ENCODE data around the gene HHIPL1. TPM values are rescaled to one million over a fixed set of nuclear protein-coding genes. Genes with fewer than 3 reads are reported as not detected.
"Not testable (repeated sequence)": the region's sequence is repeated elsewhere in the genome, so short reads cannot be mapped to it uniquely, and the experiment has no call there.

The HHIPL1 gene
- polyA plus RNA-seq, 6 donors from 2014 or later, result 0.13 TPM; not detected in 5

DNA sequence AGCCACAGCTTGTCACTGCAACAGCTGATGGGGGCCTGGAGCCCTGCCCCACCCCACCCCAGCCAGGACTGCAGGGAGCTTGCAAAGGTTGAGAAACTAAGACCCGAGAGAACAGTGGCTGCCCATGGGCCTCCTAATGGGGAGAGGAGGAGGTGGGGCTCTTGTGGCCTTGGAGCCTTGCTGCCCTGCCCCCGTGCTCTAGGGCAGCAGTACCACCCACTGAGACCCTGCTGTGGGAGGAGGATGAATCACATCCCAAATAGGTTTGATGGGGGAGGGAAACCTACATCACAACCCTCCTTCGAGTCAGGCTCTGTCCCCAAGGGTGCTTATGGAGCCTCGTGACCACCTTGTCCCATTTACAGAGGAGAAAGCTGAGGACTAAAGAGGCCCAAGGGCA lies 15.9 kb downstream of the HHIPL1 start:
- H3K36me3 Mint-ChIP-seq, result no peaks in the 10 kb centered on the region
- H3K9me3 Mint-ChIP-seq, result peaks cover 0 to 3% (median 0%) of the 10 kb centered on the region in 7 donors
- ATAC-seq (ENCODE audit: low read depth in 2 of 2) (no peak), DNase-seq (no peak)
- no peak overlapping the region for H3K4me3 Mint-ChIP-seq
- peaks cover 0 to 20% (median 4%) of the 10 kb centered on the region in 3 donors for H3K4me1 Mint-ChIP-seq
- peaks cover 37 to 63% (median 62%) of the 10 kb centered on the region in 3 donors for H3K27me3 Mint-ChIP-seq
- peak overlapping the region in 1 of 6 donors; percentile 28 for H3K27ac Mint-ChIP-seq

DNA sequence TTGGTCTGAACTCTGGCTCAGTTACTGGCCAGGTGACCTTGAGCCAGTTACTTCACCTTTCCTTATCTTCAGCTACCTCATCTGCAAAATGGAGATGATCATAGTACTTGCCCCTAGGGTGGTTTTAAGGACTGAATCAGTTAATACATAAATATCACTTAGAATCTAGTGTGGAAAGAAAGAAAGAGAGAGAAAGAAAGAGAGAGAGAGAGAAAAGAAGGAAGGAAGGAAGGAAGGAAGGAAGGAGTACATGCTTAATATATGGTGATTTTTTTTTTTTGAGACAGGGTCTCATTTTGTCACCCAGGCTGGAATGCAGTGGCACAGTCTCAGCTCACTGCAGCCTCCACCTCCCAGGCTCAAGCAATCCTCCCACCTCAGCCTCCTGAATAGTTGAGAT lies 16.3 kb downstream of the HHIPL1 start:
- Mint-ChIP-seq H3K27me3 (peaks cover 33 to 58% (median 58%) of the 10 kb centered on the region in 3 donors), H3K4me3 (peak overlapping the region in 1 of 8 donors; percentile 67), H3K4me1 (peaks cover 0 to 21% (median 4%) of the 10 kb centered on the region in 3 donors)
- not testable (repeated sequence) for H3K9me3 Mint-ChIP-seq; H3K36me3 Mint-ChIP-seq; H3K27ac Mint-ChIP-seq; ATAC-seq (ENCODE audit: low read depth in 2 of 2); DNase-seq

DNA sequence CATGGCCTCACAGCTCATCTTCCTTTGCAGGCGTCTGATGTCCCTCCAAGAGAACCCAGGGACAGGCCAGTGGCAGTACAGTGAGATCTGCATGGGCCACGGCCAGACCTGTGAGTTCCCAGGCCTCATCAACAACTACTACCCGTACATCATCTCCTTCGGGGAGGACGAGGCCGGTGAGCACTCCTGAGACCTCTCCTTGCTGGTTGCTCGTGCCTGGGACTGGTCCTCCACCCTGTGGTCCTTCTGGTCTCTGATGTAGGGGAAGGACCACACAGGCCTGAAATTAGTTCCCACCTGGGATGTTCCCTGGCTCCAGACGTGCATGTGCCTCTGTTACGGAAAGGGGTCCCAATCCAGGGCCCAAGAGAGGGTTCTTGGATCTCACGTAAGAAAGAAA lies 17.9 kb downstream of the HHIPL1 start:
- peaks cover 0 to 21% (median 8%) of the 10 kb centered on the region in 3 donors for H3K4me1 Mint-ChIP-seq
- no peak for DNase-seq
- H3K9me3 Mint-ChIP-seq, result peaks cover 0 to 3% (median 0%) of the 10 kb centered on the region in 7 donors
- no peaks in the 10 kb centered on the region for H3K36me3 Mint-ChIP-seq
- H3K27ac Mint-ChIP-seq, result peak overlapping the region in 1 of 6 donors; percentile 14
- no peak for ATAC-seq (ENCODE audit: low read depth in 2 of 2)
- peaks cover 26 to 54% (median 52%) of the 10 kb centered on the region in 3 donors for H3K27me3 Mint-ChIP-seq
- no peak overlapping the region for H3K4me3 Mint-ChIP-seq

DNA sequence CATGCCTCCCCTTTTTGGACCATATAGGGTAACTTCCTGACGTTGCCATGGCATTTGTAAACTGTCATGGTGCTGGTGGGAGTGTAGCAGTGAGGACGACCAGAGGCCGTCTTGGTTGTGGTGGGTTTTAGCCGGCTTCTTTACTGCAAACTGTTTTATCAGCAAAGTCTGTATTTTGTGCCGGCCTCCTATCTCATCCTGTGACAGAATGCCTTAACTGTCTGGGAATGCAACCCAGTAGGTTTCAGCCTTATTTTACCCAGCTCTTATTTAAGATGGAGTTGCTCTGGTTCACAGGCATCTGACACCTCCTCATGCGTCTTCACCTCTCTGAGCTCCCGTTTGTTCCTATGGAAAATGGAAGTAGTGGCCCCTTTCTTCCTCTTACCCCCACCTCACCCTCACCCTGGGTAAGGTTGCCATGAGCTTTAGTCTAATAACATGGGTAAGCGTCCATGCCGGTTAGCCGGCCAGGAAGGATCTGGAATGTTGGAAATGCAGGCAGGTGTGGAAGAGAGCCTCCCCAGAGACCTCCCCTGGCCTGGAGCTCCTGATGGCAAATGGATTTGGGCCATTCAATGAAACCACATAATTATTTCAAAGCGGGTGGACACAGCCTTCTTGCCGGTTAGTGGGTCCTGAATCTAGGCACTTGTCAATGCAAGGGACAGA lies 18.6 kb downstream of the HHIPL1 start:
- DNase-seq (no peak), ATAC-seq (ENCODE audit: low read depth in 2 of 2) (no peak)
- Mint-ChIP-seq H3K27me3 (peaks cover 19 to 50% (median 48%) of the 10 kb centered on the region in 3 donors), H3K4me3 (peak overlapping the region in 1 of 8 donors; percentile 9), H3K9me3 (peaks cover 0 to 3% (median 0%) of the 10 kb centered on the region in 7 donors), H3K4me1 (peaks cover 0 to 21% (median 8%) of the 10 kb centered on the region in 3 donors), H3K27ac (no peak overlapping the region), H3K36me3 (no peaks in the 10 kb centered on the region)

GRCh38 chr14:99664058-99664936 lies 19.4 kb downstream of the HHIPL1 start:
- no peak for DNase-seq
- Mint-ChIP-seq H3K27me3 (peaks cover 16 to 53% (median 50%) of the 10 kb centered on the region in 3 donors), H3K27ac (no peak overlapping the region), H3K9me3 (peaks cover 0 to 4% (median 0%) of the 10 kb centered on the region in 7 donors), H3K4me3 (no peak overlapping the region), H3K36me3 (no peaks in the 10 kb centered on the region), H3K4me1 (peaks cover 0 to 16% (median 8%) of the 10 kb centered on the region in 3 donors)
- ATAC-seq (ENCODE audit: low read depth in 2 of 2), result no peak

- DNase-seq (no peak), ATAC-seq (ENCODE audit: low read depth in 2 of 2) (no peak)
- H3K27me3 Mint-ChIP-seq, result peaks cover 16 to 52% (median 49%) of the 10 kb centered on the region in 3 donors
- H3K4me3 Mint-ChIP-seq, result no peak overlapping the region
- peaks cover 0 to 16% (median 8%) of the 10 kb centered on the region in 3 donors for H3K4me1 Mint-ChIP-seq
- H3K27ac Mint-ChIP-seq, result peak overlapping the region in 1 of 6 donors; percentile 47
- no peaks in the 10 kb centered on the region for H3K36me3 Mint-ChIP-seq
- H3K9me3 Mint-ChIP-seq, result peaks cover 0 to 4% (median 0%) of the 10 kb centered on the region in 7 donors
Measured at GRCh38 chr14:99664937-99665273, 20.0 kb downstream of the HHIPL1 start.

DNA sequence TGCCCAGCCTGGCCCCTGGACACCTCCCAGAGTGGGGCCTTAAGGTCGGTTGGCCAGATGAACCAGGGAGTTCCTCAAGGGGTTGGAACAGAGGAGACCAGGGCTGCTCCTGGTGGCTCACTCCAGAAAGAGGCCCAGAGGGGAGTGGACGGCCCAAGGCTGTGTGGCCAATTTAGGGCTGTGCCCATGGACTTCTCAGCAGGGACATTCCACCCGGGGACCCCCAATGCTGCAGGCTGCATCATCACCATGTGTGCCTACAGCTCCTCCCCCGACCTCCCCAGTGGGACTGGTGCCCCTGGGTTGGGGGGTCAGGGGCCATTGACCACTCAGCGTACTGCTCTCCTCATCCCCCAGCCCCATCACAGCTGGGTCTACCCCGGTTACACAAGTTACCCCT lies 21.6 kb downstream of the HHIPL1 start:
- peaks cover 18 to 51% (median 49%) of the 10 kb centered on the region in 3 donors for H3K27me3 Mint-ChIP-seq
- no peak for DNase-seq
- no peak for ATAC-seq (ENCODE audit: low read depth in 2 of 2)
- H3K4me3 Mint-ChIP-seq, result no peak overlapping the region
- H3K9me3 Mint-ChIP-seq, result peaks cover 0 to 4% (median 0%) of the 10 kb centered on the region in 7 donors
- no peak overlapping the region for H3K27ac Mint-ChIP-seq
- no peaks in the 10 kb centered on the region for H3K36me3 Mint-ChIP-seq
- H3K4me1 Mint-ChIP-seq, result peaks cover 0 to 16% (median 8%) of the 10 kb centered on the region in 3 donors

- Mint-ChIP-seq H3K27ac (peak overlapping the region in 1 of 6 donors; percentile 12), H3K9me3 (peaks cover 0 to 4% (median 0%) of the 10 kb centered on the region in 7 donors), H3K27me3 (peaks cover 18 to 54% (median 50%) of the 10 kb centered on the region in 3 donors), H3K4me3 (no peak overlapping the region), H3K36me3 (no peaks in the 10 kb centered on the region), H3K4me1 (peaks cover 0 to 16% (median 8%) of the 10 kb centered on the region in 3 donors)
- ATAC-seq (ENCODE audit: low read depth in 2 of 2) (no peak), DNase-seq (no peak)
Measured at GRCh38 chr14:99667045-99667444, 22.1 kb downstream of the HHIPL1 start.

GRCh38 chr14:99667821-99668220 lies 22.9 kb downstream of the HHIPL1 start:
- Mint-ChIP-seq H3K4me3 (no peak overlapping the region), H3K27me3 (peaks cover 24 to 51% (median 50%) of the 10 kb centered on the region in 3 donors), H3K27ac (no peak overlapping the region), H3K36me3 (no peaks in the 10 kb centered on the region), H3K9me3 (peaks cover 0 to 4% (median 0%) of the 10 kb centered on the region in 7 donors), H3K4me1 (peaks cover 6 to 16% (median 12%) of the 10 kb centered on the region in 3 donors)
- DNase-seq, result no peak
- ATAC-seq (ENCODE audit: low read depth in 2 of 2), result no peak

- Mint-ChIP-seq H3K36me3 (no peaks in the 10 kb centered on the region), H3K9me3 (peaks cover 0 to 4% (median 0%) of the 10 kb centered on the region in 7 donors), H3K4me1 (peaks cover 8 to 16% (median 12%) of the 10 kb centered on the region in 3 donors), H3K27me3 (peaks cover 18 to 51% (median 49%) of the 10 kb centered on the region in 3 donors), H3K4me3 (peak overlapping the region in 1 of 8 donors; percentile 15), H3K27ac (peak overlapping the region in 1 of 6 donors; percentile 57)
- DNase-seq (no peak), ATAC-seq (ENCODE audit: low read depth in 2 of 2) (no peak)
Measured at GRCh38 chr14:99668307-99669295, 23.7 kb downstream of the HHIPL1 start.

DNA sequence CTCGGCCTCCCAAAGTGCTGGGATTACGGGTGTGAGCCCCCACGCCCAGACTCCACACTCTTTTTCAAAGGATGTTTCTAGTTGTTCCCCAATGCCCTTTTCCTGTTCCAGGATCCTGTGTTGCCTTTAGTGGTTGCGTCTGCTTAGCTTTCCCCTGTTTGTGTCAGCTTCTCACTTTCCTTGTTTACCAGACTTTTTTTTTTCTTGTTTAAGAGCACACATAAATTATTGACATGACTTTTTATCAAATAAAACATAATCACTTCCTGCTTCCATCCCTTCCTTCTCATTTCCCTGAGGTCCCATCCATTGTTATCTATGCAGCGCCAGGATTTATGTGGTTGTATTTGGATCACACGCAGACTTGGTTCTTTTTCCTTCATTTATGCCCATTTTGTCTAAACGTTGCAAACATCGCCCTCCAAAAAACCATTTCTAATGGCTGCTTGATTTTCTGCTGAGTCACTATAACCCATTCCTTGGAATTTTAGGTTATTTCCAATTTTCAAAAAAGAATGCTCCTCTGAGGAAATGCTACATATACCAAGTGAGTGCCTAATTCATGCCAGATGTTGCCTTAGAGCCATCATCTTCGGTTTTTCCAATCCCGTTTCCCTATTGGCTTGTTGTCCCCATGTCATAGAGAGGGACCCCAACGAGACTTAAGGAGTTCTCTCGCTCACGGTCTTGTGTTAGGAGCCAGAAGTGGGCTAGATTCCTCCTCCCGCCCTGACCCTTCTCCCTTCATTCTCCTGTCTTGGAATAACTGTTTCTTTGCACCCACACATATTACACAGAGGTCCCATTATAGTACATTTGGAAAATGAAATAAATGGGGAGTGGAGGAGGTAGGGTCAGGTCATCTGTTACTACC lies 25.7 kb downstream of the HHIPL1 start:
- Mint-ChIP-seq H3K4me1 (peaks cover 3 to 8% (median 8%) of the 10 kb centered on the region in 3 donors), H3K36me3 (no peaks in the 10 kb centered on the region), H3K27me3 (peaks cover 16 to 59% (median 49%) of the 10 kb centered on the region in 3 donors), H3K4me3 (no peak overlapping the region), H3K9me3 (peaks cover 0 to 3% (median 0%) of the 10 kb centered on the region in 7 donors), H3K27ac (peak overlapping the region in 1 of 6 donors; percentile 56)
- no peak for ATAC-seq (ENCODE audit: low read depth in 2 of 2)
- DNase-seq, result no peak
